Left lung (tissue), 10 donors: ENCODE data around the gene ABHD15. TPM values are rescaled to one million over a fixed set of nuclear protein-coding genes. Genes with fewer than 3 reads are reported as not detected.

Source experiments
- ATAC-seq: fragments of 200-7000 bp; cut with Tn5 transposase; one replicate; pipeline ENCODE4 v1.9.1; 2020; ENCODE audit warnings: moderate library complexity
- DNase-seq, 4 donors: peaks; one replicate each; pipeline ENCODE4 v3.0.0-alpha.2; 2013 to 2020
- H3K27ac ChIP-seq, 2 donors: fragments of 200-600 bp; sonication (generic) in 1 of 2; one replicate each; pipeline versions ENCODE4 v1.5.0 to v1.8.0; 2020 to 2021
- H3K27me3 ChIP-seq, 2 donors: fragments of 200-600 bp; sonication (generic) in 1 of 2; one replicate each; pipeline versions ENCODE4 v1.5.0 to v1.8.0; 2020 to 2021
- H3K36me3 ChIP-seq, 2 donors: fragments of 200-600 bp; sonication (generic) in 1 of 2; one replicate each; pipeline versions ENCODE4 v1.5.0 to v1.8.0; 2020 to 2021
- H3K4me1 ChIP-seq, 2 donors: fragments of 200-600 bp; one replicate each; pipeline ENCODE4 v1.8.0; 2021
- H3K4me3 ChIP-seq, 2 donors: fragments of 200-600 bp; sonication (generic) in 1 of 2; one replicate each; pipeline versions ENCODE4 v1.5.0 to v1.8.0; 2020 to 2021; ENCODE audit warnings: mild to moderate bottlenecking in 1 of 2
- H3K9me3 ChIP-seq, 2 donors: fragments of 200-600 bp; sonication (generic) in 1 of 2; one replicate each; pipeline versions ENCODE4 v1.5.0 to v1.8.0; 2020 to 2021
- CTCF ChIP-seq, 2 donors: fragments of 200-600 bp; sonication (generic) in 1 of 2; IDR thresholded peaks; one replicate each; pipeline versions ENCODE4 v1.5.0 to v1.8.0; 2021; ENCODE audit warnings: antibody characterized with exemption in 2 of 2
- intact Hi-C, 2 donors: fragments of 100-400 bp; cut with DNase I; formaldehyde crosslinking; loops; one replicate each; pipeline versions ENCODE4 v1.11.2 to v1.14.2; 2022
- polyA plus RNA-seq, 6 donors: library from polyadenylated mRNA; unstranded; fragments of 120-200 nt; gene quantifications; one replicate each; pipeline ENCODE4 v1.2.1, GENCODE V29; 2013; ENCODE audit not compliant: insufficient read length in 6 of 6
- total RNA-seq, 2 donors: library from RNA; stranded (reverse); fragmentation: NEBNext Ultra II Directional; extraction: Animal tissue kit (Norgen Biotek cat#: 25700); gene quantifications; one replicate each; pipeline ENCODE4 v1.2.1, GENCODE V29; 2021
- donor health status: DM: no; HTN: yes; CAD: no.
- donor health status: DM: no; HTN: no; CAD: no.

The ABHD15 gene
- total and polyA plus RNA-seq, 8 donors, result 3.0 to 11.3 (median 4.0) TPM

GRCh38 chr17:29611351-29612093 is 44.7 kb upstream of the ABHD15 start:
- H3K27ac ChIP-seq, result no peak overlapping the region
- ATAC-seq (no peak), DNase-seq (peak in 2 of 4 donors; percentile 14 to 40)
- no peak overlapping the region for H3K4me3 ChIP-seq
- no peaks in the 10 kb centered on the region for H3K9me3 ChIP-seq
- H3K36me3 ChIP-seq, result no peaks in the 10 kb centered on the region
- peaks cover 0 to 44% of the 10 kb centered on the region in 2 donors for H3K27me3 ChIP-seq
- H3K4me1 ChIP-seq, result peaks cover 21 to 38% of the 10 kb centered on the region in 2 donors
- intact Hi-C loops, result no loop called here
- no peak for TF ChIP-seq CTCF (IDR thresholded peaks at IDR 0.05)

GRCh38 chr17:29610395-29610794 is 43.6 kb upstream of the ABHD15 start:
- Histone ChIP-seq H3K4me3 (no peak overlapping the region), H3K9me3 (no peaks in the 10 kb centered on the region), H3K4me1 (peaks cover 12 to 26% of the 10 kb centered on the region in 2 donors), H3K27ac (no peak overlapping the region), H3K36me3 (no peaks in the 10 kb centered on the region), H3K27me3 (peaks cover 0 to 32% of the 10 kb centered on the region in 2 donors)
- TF ChIP-seq CTCF (IDR thresholded peaks at IDR 0.05), result no peak
- ATAC-seq (no peak), DNase-seq (no peak)
- intact Hi-C loops, result no loop called here

- Histone ChIP-seq H3K9me3 (no peaks in the 10 kb centered on the region), H3K36me3 (no peaks in the 10 kb centered on the region), H3K27me3 (peaks cover 0 to 18% of the 10 kb centered on the region in 2 donors), H3K4me1 (peaks cover 11 to 12% of the 10 kb centered on the region in 2 donors), H3K4me3 (no peak overlapping the region), H3K27ac (no peak overlapping the region)
- no peak for TF ChIP-seq CTCF (IDR thresholded peaks at IDR 0.05)
- intact Hi-C loops, result no loop called here
- DNase-seq (peak in 2 of 4 donors; percentile 26 to 76), ATAC-seq (no peak)
Observed at GRCh38 chr17:29608986-29609385, 42.1 kb upstream of the ABHD15 start.

GRCh38 chr17:29607557-29608195 is 40.8 kb upstream of the ABHD15 start:
- Histone ChIP-seq H3K36me3 (no peaks in the 10 kb centered on the region), H3K9me3 (no peaks in the 10 kb centered on the region), H3K27me3 (peaks cover 0 to 5% of the 10 kb centered on the region in 2 donors), H3K4me3 (no peak overlapping the region), H3K27ac (no peak overlapping the region), H3K4me1 (no peaks in the 10 kb centered on the region)
- no peak for TF ChIP-seq CTCF (IDR thresholded peaks at IDR 0.05)
- intact Hi-C loops, result no loop called here
- ATAC-seq (no peak), DNase-seq (peak in 1 of 4 donors; percentile 74)

- Histone ChIP-seq H3K4me1 (no peaks in the 10 kb centered on the region), H3K27ac (no peak overlapping the region), H3K4me3 (no peak overlapping the region), H3K27me3 (no peaks in the 10 kb centered on the region), H3K9me3 (no peaks in the 10 kb centered on the region), H3K36me3 (no peaks in the 10 kb centered on the region)
- ATAC-seq (no peak), DNase-seq (peak in 1 of 4 donors; percentile 1)
- no peak for TF ChIP-seq CTCF (IDR thresholded peaks at IDR 0.05)
- intact Hi-C loops, result no loop called here
Observed at GRCh38 chr17:29603109-29603674, 36.4 kb upstream of the ABHD15 start.
